Panc1 (cell line): ENCODE measurements around the gene PDXK. TPM values are rescaled to one million over a fixed set of nuclear protein-coding genes. Genes with fewer than 3 reads are reported as not detected.

Source experiments
- ATAC-seq: fragments of 200-7000 bp; cut with Tn5 transposase; 2 replicates; pipeline ENCODE4 v1.9.1; 2020; ENCODE audit warnings: mild to moderate bottlenecking, moderate library complexity
- BruUV-seq: library from RNA; stranded (reverse); fragments of 400-500 nt; replicated peaks from 2 replicates; lab custom pipeline; 2021; lab: Mats Ljungman, UMichigan
- CTCF ChIA-PET: fragments of 300-600 bp; sonication (Branson Sonifier 250); formaldehyde crosslinking; loops from one replicate; lab custom pipeline; 2022; ENCODE audit warnings: antibody characterized with exemption; lab: Charles Lee
- POLR2A ChIA-PET: fragments of 300-600 bp; sonication (Branson Sonifier 250); formaldehyde crosslinking; loops from one replicate; lab custom pipeline; 2022; ENCODE audit warnings: antibody characterized with exemption; lab: Charles Lee
- DNase-seq: peaks from one replicate; pipeline ENCODE4 v3.0.0-alpha.2; 2010; ENCODE audit warnings: low read depth, low spot score
- H3K27ac ChIP-seq: 2 replicates; pipeline ENCODE4 v1.5.1; 2011; ENCODE audit warnings: mild to moderate bottlenecking, low read length, inconsistent platforms
- H3K27me3 ChIP-seq: fragments of 200-500 bp; sonication (Bioruptor generic); 2 replicates; pipeline ENCODE4 v1.6.0; 2014; ENCODE audit warnings: low read length, inconsistent platforms; ENCODE audit not compliant: control insufficient read depth, insufficient read depth
- H3K36me3 ChIP-seq: fragments of 200-500 bp; sonication (Bioruptor generic); 2 replicates; pipeline ENCODE4 v1.5.1; 2014; ENCODE audit warnings: inconsistent platforms, mild to moderate bottlenecking, low read length, moderate library complexity; ENCODE audit not compliant: control insufficient read depth, insufficient read depth
- H3K4me1 ChIP-seq: 2 replicates; pipeline ENCODE4 v1.5.1; 2011; ENCODE audit warnings: inconsistent platforms, mild to moderate bottlenecking, low read length, moderate library complexity; ENCODE audit not compliant: control insufficient read depth, insufficient read depth
- H3K4me3 ChIP-seq, 2 experiments: 2 replicates each; pipeline ENCODE4 v1.5.1; 2011 to 2012; ENCODE audit warnings: low read depth in 2 of 2, low read length in 2 of 2, mild to moderate bottlenecking in 2 of 2, inconsistent platforms in 1 of 2, moderate library complexity in 1 of 2
- H3K9me3 ChIP-seq: fragments of 200-500 bp; sonication (Bioruptor generic); 2 replicates; pipeline ENCODE4 v1.5.1; 2014; ENCODE audit warnings: low read depth, mild to moderate bottlenecking, inconsistent platforms, low read length, moderate library complexity; ENCODE audit not compliant: control insufficient read depth, insufficient read depth
- CTCF ChIP-seq: fragments of 450-650 bp; IDR thresholded peaks from 2 replicates; pipeline ENCODE4 v1.5.1; 2017; ENCODE audit warnings: mild to moderate bottlenecking
- POLR2AphosphoS5 ChIP-seq: IDR thresholded peaks from 2 replicates; pipeline ENCODE4 v1.6.1; 2012; ENCODE audit warnings: mild to moderate bottlenecking, low read depth, low read length, moderate library complexity
- REST ChIP-seq, 2 experiments: IDR thresholded peaks; 2 replicates each; pipeline ENCODE4 v1.6.1; 2011 to 2012; ENCODE audit warnings: low read depth in 2 of 2, control low read depth in 1 of 2, low read length in 1 of 2, mild to moderate bottlenecking in 1 of 2, moderate library complexity in 1 of 2; ENCODE audit not compliant: insufficient read depth in 1 of 2
- SIN3A ChIP-seq: IDR thresholded peaks from 2 replicates; pipeline ENCODE4 v1.6.1; 2012; ENCODE audit warnings: low read depth, mild to moderate bottlenecking, low read length, moderate library complexity, borderline replicate concordance; ENCODE audit not compliant: insufficient read depth
- TCF7L2 ChIP-seq: IDR thresholded peaks from 2 replicates; pipeline ENCODE4 v1.6.1; 2011; ENCODE audit warnings: mild to moderate bottlenecking, low read depth, low read length, inconsistent platforms
- in situ Hi-C: cut with HindIII; loops from 2 replicates; pipeline ENCODE4 v1.10.0; 2016; ENCODE audit warnings: low sequenced_read_pairs, low pct_unique_long_range_greater_than_20kb
- intact Hi-C: fragments of 100-400 bp; cut with micrococcal nuclease; formaldehyde crosslinking; loops from one replicate; pipeline ENCODE4 v1.10.0; 2022; ENCODE audit not compliant: unreplicated experiment
- total RNA-seq: library from RNA; stranded (reverse); gene quantifications from one replicate; pipeline ENCODE4 v1.2.1, GENCODE V29; 2021; ENCODE audit not compliant: unreplicated experiment

Gene PDXK
- total RNA-seq, 1 experiment from 2014 or later = 184 TPM

- BruUV-seq = no TSS peak
- in situ Hi-C loops (no loop called here), intact Hi-C loops (no loop called here)
- no peak for ATAC-seq
- Histone ChIP-seq H3K27me3 (no peaks in the 10 kb centered on the region), H3K36me3 (peaks cover under 1% of the 10 kb centered on the region; the same call in 1 of the 2 replicates), H3K27ac (no peak overlapping the region), H3K4me3 (no peak overlapping the region), H3K4me1 (no peaks in the 10 kb centered on the region), H3K9me3 (no peaks in the 10 kb centered on the region)
- no peak for TF ChIP-seq CTCF
- TF ChIP-seq SIN3A = no peak
- TF ChIP-seq POLR2AphosphoS5 = no peak
- no peak for TF ChIP-seq TCF7L2
- TF ChIP-seq REST (IDR thresholded peaks at IDR 0.05; ENCODE audit: insufficient read depth in 1 of 2, low read depth in 2 of 2, low read length in 1 of 2) = no peak
- POLR2A ChIA-PET = no interaction called here
- CTCF ChIA-PET = interaction anchor here (0.7 kb wide), 1 partner anchor 114 kb away, joined by 3 read pairs; no protein-coding TSS in a partner anchor
- DNase-seq = no peak
Measured at GRCh38 chr21:43801006-43801783, 82.3 kb downstream of the PDXK start.

GRCh38 chr21:43802713-43803313 is 83.9 kb downstream of the PDXK start:
- Histone ChIP-seq H3K27me3 (no peaks in the 10 kb centered on the region), H3K4me3 (no peak overlapping the region), H3K36me3 (no peaks in the 10 kb centered on the region), H3K27ac (no peak overlapping the region), H3K4me1 (no peaks in the 10 kb centered on the region), H3K9me3 (no peaks in the 10 kb centered on the region)
- ChIA-PET CTCF (no interaction called here), POLR2A (no interaction called here)
- in situ Hi-C loops (no loop called here), intact Hi-C loops (no loop called here)
- no peak for TF ChIP-seq REST (IDR thresholded peaks at IDR 0.05; ENCODE audit: insufficient read depth in 1 of 2, low read depth in 2 of 2, low read length in 1 of 2)
- TF ChIP-seq CTCF = no peak
- no peak for TF ChIP-seq TCF7L2
- TF ChIP-seq POLR2AphosphoS5 = no peak
- no peak for TF ChIP-seq SIN3A
- BruUV-seq = no TSS peak
- DNase-seq (no peak), ATAC-seq (no peak)
